Prostate gland (tissue), 2 donors: Measurements from ENCODE around the gene PKNOX2. TPM values are rescaled to one million over a fixed set of nuclear protein-coding genes. Genes with fewer than 3 reads are reported as not detected.

ENCODE experiments used
- DNase-seq: peaks from one replicate; pipeline ENCODE4 v3.0.0-alpha.2; 2019; ENCODE audit warnings: low spot score
- H3K27ac ChIP-seq, 2 donors: fragments of 200-600 bp; sonication (generic); 2 replicates each; pipeline ENCODE4 v1.5.1; 2017 to 2019
- H3K27me3 ChIP-seq: fragments of 200-600 bp; sonication (generic); replicated peaks from 2 replicates; pipeline ENCODE4 v1.5.1; 2019; ENCODE audit not compliant: insufficient read depth
- H3K36me3 ChIP-seq, 2 donors: fragments of 200-600 bp; sonication (generic); 1 replicate in 1 of 2; 2 replicates in 1 of 2; pipeline versions ENCODE4 v1.5.1 to v1.8.1; 2017 to 2019
- H3K4me1 ChIP-seq: fragments of 200-600 bp; sonication (generic); replicated peaks from 2 replicates; pipeline ENCODE4 v1.5.1; 2019
- H3K4me3 ChIP-seq, 2 donors: fragments of 200-600 bp; sonication (generic); 2 replicates each; pipeline ENCODE4 v1.5.1; 2017 to 2019
- H3K9me3 ChIP-seq: fragments of 200-600 bp; sonication (generic); 2 replicates; pipeline ENCODE4 v1.5.1; 2017
- POLR2A ChIP-seq: fragments of 450-650 bp; IDR thresholded peaks from one replicate; pipeline ENCODE4 v1.6.1; 2016; ENCODE audit warnings: antibody characterized with exemption, mild to moderate bottlenecking
- POLR2AphosphoS5 ChIP-seq: sonication (generic); formaldehyde crosslinking; IDR thresholded peaks from one replicate; pipeline ENCODE4 v1.6.1; 2017; ENCODE audit warnings: antibody characterized with exemption
- WGBS: methylation state at CpG from one replicate; pipeline ENCODE4 v1.1.5; 2018; 5-methylcytosine and 5-hydroxymethylcytosine counted together
- intact Hi-C: fragments of 100-400 bp; cut with DNase I; formaldehyde crosslinking; loops from one replicate; pipeline ENCODE4 v1.14.2; 2022
- total RNA-seq, 2 donors: library from RNA; depleted of rRNA; stranded (reverse); fragments of >200 nt; gene quantifications; one replicate each; pipeline ENCODE4 v1.1.0, GENCODE V29; 2016
- TF ChIP-seq, protein P1 (sequence below), 4 experiments: fragments of 200-600 bp in 2 of 4; fragments of 450-650 bp in 2 of 4; sonication (generic) in 2 of 4; IDR thresholded peaks; 1 replicate in 3 of 4; 2 replicates in 1 of 4; pipeline ENCODE4 v1.5.1; 2016 to 2019; ENCODE audit warnings: antibody characterized with exemption in 4 of 4, mild to moderate bottlenecking in 2 of 4, moderate library complexity in 2 of 4

The PKNOX2 gene
- total RNA-seq, 2 donors from 2014 or later: 12.3 to 14.7 TPM

DNA sequence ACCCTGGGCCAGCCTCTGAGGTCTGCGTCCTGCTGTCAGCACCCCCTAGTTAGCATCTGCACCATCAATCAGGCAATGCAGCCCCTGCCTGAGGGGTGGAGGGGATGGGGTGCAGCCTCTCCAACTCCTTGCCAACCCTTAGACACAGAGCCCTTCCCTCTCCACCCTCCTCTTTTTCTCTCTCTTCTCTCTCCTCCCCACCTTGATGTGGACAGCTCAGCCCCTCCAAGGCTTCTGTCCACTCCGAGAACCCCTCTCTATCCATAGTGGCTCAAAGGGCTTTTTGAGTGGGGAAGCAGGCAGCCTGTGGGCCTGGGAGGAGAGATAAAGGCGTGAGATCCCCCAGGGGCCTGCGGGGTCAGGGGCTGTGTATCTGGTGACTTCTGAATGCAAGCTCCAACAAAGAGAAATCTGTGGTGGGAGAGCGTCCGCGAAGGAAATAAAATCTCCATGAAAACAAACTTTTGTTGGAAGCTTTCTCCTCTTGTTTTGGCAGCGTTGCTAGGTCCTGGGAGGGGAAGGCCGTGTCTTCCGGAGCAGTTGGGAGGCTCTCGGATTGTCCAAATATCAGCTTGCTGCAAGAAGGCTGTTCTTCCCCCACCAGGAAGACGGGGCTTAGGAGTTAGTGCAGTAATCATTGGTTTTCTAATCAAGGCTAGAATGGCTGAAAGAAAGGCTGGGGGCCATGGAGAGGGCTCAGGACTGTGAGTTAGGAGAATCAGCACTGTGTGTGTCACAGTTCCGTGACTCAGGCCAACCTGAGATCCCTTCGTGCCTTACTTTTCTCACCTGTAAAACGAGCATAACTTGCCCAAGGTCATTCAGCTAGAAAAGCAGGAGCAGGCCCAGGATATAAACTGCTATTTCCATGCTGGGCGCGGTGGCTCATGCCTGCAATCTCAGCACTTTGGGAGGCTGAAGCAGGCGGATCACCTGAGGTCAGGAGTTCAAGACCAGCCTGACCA, 50.3 kb downstream of the PKNOX2 start:
- no peak for DNase-seq
- H3K27ac ChIP-seq: peak overlapping the region in 1 of 2 donors; percentile 21
- TF ChIP-seq, protein P1, sequence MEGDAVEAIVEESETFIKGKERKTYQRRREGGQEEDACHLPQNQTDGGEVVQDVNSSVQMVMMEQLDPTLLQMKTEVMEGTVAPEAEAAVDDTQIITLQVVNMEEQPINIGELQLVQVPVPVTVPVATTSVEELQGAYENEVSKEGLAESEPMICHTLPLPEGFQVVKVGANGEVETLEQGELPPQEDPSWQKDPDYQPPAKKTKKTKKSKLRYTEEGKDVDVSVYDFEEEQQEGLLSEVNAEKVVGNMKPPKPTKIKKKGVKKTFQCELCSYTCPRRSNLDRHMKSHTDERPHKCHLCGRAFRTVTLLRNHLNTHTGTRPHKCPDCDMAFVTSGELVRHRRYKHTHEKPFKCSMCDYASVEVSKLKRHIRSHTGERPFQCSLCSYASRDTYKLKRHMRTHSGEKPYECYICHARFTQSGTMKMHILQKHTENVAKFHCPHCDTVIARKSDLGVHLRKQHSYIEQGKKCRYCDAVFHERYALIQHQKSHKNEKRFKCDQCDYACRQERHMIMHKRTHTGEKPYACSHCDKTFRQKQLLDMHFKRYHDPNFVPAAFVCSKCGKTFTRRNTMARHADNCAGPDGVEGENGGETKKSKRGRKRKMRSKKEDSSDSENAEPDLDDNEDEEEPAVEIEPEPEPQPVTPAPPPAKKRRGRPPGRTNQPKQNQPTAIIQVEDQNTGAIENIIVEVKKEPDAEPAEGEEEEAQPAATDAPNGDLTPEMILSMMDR (IDR thresholded peaks at IDR 0.05): no peak
- TF ChIP-seq POLR2A (no peak), POLR2AphosphoS5 (no peak)
- no peak overlapping the region for H3K4me3 ChIP-seq
- H3K36me3 ChIP-seq: no peaks in the 10 kb centered on the region
- no peaks in the 10 kb centered on the region for H3K27me3 ChIP-seq
- peaks cover 6% of the 10 kb centered on the region for H3K4me1 ChIP-seq
- WGBS: 34% methylated on average over 18 of the region's 18 CpGs
- no peaks in the 10 kb centered on the region for H3K9me3 ChIP-seq
- intact Hi-C loops: loop anchor here (5.0 kb wide), 1 partner anchor 48 kb away; no protein-coding TSS in a partner anchor

DNA sequence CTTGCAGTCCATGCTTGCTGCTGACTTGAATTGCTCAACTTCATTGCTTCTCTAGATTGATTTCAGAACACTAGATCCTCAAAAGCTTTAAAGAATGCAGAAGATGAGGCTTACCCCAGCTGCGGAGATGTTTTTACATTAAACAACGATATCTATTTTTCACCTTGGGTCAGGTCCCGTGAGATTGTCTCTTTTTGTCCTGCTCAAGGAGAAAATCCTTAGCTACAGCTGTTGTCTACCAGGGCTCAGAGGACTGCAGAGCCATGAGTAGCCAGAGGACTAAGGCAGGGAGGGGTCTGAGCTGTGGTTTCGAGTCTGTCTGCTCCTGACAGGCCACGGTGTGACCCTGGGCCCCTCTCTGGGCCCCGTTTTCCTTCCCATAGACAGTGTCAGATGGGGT, 51.4 kb downstream of the PKNOX2 start:
- DNase-seq: no peak
- no peak for TF ChIP-seq POLR2AphosphoS5
- TF ChIP-seq, protein P1 (IDR thresholded peaks at IDR 0.05): no peak
- TF ChIP-seq POLR2A: no peak
- Histone ChIP-seq H3K9me3 (no peaks in the 10 kb centered on the region), H3K27me3 (no peaks in the 10 kb centered on the region), H3K4me1 (peaks cover 6% of the 10 kb centered on the region), H3K27ac (no peak overlapping the region), H3K36me3 (no peaks in the 10 kb centered on the region), H3K4me3 (no peak overlapping the region)
- intact Hi-C loops: loop anchor here (5.0 kb wide), 1 partner anchor 49 kb away; no protein-coding TSS in a partner anchor
- WGBS: 83% methylated on average over 6 of the region's 6 CpGs

DNA sequence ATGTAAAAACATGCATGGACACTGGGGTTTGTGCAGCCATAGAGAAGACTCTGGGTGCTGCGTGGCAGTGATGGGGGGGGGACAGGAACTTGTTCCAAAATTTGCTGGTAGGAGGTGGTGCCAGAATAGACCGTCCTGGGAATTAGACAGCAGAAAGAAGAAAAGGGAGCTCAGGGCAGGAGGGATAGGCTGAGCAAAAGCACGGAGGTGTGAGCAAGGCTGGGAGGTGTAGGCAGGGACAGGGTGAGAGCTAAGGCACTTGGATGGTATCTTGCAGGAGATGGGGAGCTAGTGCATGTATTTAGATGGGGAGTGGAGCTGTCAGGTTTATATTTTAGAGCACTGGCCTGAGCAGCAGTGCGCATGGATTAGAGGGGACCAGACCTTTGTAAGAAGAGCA, 53.8 kb downstream of the PKNOX2 start:
- no peaks in the 10 kb centered on the region for H3K9me3 ChIP-seq
- TF ChIP-seq, protein P1 (IDR thresholded peaks at IDR 0.05): no peak
- TF ChIP-seq POLR2AphosphoS5 (no peak), POLR2A (no peak)
- WGBS: 86% methylated on average over 4 of the region's 4 CpGs
- no peak overlapping the region for H3K4me3 ChIP-seq
- H3K27me3 ChIP-seq: no peaks in the 10 kb centered on the region
- intact Hi-C loops: loop anchor here (5.0 kb wide), 1 partner anchor 51 kb away; no protein-coding TSS in a partner anchor
- H3K36me3 ChIP-seq: no peaks in the 10 kb centered on the region
- H3K27ac ChIP-seq: no peak overlapping the region
- no peak for DNase-seq
- no peaks in the 10 kb centered on the region for H3K4me1 ChIP-seq

DNA sequence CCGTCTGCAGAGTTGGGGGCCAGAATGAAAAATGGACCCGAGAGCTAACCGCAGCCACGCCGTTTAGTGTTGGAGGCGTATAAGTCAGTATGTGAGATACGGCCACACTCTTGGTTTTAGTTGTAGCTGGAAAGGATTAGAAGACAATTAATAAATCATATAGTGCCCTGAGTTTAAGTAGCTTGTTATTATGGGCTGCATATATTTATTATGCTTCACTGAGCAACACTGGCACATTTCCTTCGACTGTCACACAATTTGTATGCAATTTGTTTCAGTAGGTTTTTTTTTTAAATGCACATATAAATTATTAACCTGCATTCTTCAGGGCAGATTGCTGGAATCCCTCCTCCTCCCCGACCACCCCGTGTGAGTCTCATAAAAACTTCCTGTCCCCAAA, 56.9 kb downstream of the PKNOX2 start:
- H3K4me1 ChIP-seq: no peaks in the 10 kb centered on the region
- 74% methylated on average over 10 of the region's 10 CpGs for WGBS
- H3K4me3 ChIP-seq: no peak overlapping the region
- no peaks in the 10 kb centered on the region for H3K9me3 ChIP-seq
- H3K36me3 ChIP-seq: no peaks in the 10 kb centered on the region
- H3K27ac ChIP-seq: no peak overlapping the region
- TF ChIP-seq POLR2A: no peak
- TF ChIP-seq POLR2AphosphoS5: no peak
- TF ChIP-seq, protein P1 (IDR thresholded peaks at IDR 0.05): no peak
- intact Hi-C loops: no loop called here
- DNase-seq: no peak
- no peaks in the 10 kb centered on the region for H3K27me3 ChIP-seq
